COR-L47 (cell line): ENCODE data around the gene LIN9.
"Not testable (repeated sequence)": the region's sequence is repeated elsewhere in the genome, so short reads cannot be mapped to it uniquely, and the experiment has no call there.

Experiments used
- DNase-seq: peaks from one replicate; lab custom pipeline; 2025; lab: John Stamatoyannopoulos, UW

The LIN9 gene

DNA sequence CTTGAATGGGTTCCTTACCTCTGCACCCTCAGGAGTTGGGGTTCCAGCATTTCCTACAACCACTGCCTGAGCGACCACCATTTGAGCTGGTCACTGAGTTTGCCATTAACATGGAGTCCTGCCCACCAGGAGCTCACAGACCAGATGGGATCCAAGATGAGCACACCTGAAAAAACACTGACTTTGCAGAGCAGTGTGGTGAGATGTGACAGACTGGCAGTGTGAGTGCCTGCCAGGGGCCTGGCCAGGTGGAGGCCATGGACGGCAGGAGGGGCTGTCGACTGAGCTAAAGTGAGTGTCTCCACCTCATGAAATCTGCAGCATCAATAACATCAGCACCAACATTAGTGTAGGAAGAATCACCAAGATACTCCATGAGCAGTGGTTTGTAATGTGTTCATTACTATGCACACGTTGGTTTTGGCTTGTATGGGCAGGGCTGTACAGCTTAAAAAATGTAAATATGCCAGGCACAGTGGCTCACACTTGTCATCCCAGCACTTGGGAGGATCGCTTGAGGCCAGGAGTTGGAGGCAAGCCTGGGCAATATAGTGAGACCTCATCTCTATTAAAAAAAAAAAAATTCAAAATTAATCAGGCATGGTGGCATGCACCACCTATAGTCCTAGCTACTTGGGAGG is 97.7 kb downstream of the LIN9 start:
- no peak for DNase-seq

- DNase-seq = no peak
Observed at GRCh38 chr1:226210571-226211176, 98.3 kb downstream of the LIN9 start.

DNA sequence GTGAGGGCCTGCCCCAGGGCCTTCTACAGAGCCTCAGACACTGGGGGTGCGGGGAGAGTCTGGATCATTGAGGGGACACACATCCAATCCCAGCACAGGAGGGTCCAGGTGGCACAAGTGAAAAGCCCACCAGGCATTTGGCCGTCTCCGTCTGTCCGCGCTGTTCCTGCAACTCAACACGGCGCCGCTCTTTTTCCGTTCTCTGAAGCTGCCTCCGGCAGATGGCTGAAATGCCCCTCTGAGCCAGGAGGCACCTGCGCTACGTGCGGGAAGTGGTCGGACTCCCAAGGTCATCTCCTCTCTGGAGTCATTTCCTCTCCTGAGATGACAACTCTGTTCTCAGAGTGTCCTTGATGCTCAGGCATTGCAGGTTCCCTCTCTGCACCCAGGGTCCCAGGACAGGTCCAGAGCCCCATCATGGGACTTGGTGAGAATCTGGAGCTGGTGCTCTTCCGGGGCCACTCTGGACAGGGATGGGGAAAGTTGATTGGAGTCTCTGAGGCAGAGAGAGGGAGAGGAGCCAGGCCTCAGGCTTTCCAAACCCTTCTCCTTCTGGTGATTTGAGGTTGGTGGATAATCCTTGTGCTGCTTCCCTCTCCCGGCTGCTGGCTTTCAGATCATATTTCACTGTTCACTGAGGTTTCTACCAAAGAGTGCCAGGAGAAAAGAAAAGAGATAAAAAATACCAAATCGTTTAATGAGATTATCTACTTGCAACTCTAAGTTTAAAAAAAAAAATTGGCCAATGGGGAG is 99.5 kb downstream of the LIN9 start:
- DNase-seq = no peak

DNA sequence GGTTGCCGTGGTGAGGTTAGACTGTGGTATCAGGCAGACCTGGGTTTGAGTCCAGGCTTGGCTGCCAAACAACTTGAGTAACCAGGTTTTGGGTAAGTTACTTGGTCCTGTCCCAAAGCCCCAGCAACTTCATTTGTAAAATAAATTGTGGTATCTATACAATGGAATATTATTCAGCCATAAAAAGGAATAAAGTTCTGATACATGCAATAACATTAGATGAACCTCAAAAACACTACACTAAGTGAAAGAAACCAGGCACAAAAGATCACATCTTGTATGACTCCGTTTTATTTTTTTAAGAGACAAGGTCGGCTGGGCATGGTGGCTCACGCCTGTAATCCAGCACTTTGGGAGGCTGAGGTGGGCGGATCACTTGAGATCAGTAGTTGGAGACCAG is 101.9 kb downstream of the LIN9 start:
- DNase-seq = no peak

DNA sequence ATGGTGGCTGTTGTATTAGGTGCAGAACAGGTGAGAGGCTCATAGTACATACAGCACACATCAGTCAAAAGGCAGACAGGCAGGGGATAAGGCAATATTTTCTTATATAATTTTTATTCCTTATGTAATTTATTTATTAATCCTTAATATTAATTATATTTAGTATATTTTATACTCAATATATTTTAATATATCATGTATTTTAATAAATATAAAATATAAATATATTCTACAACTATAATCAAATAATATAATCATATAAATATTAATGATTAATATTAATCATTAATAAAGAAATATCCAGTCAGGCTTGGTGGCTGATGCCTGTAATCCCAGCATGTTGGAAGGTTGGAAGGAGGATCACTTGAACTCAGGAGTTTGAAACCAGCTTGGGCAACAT is 104.8 kb downstream of the LIN9 start:
- DNase-seq = no peak

DNA sequence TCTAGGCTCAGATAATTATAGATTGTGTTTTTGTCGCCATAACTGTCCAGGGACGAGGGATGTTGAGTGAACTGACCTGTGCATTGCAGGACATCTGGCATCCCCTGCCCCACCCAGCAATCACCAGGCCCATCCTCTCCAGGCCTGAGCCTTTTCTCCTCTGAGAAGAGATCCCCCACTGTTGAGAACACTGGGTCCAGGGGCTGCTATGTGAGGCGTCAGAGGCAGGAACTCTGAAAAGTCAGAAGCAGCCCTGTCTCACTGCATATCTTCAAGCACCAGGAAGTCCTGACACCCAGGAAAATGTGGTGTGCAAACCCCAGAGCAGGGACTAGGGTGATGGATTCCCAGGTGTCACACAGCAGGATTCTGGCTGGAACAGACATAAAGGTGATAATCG is 105.3 kb downstream of the LIN9 start:
- DNase-seq = no peak

DNA sequence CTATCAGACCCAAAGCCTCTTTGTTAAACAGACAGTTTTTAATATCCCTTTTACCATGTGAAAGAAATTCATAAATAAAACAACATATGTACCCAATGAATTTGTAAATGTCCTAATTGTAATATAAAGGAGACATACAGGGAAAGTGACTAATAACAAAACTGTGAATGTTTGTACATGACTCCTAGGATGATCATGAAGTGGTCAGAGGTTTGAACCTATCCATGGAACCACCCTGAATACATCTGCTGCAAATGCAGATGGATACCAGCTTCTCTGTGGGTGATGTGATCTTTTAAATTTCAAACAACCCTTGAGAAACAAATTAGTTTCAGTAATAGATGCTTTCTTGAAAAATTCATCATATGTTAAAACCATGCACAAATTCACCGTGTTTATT is 105.7 kb downstream of the LIN9 start:
- no peak for DNase-seq

- DNase-seq = not testable (repeated sequence)
Observed at GRCh38 chr1:226202666-226203065, 106.3 kb downstream of the LIN9 start.

- no peak for DNase-seq
Observed at GRCh38 chr1:226202246-226202645, 106.7 kb downstream of the LIN9 start.

GRCh38 chr1:226201029-226201593 is 107.9 kb downstream of the LIN9 start:
- no peak for DNase-seq

- no peak for DNase-seq
Observed at GRCh38 chr1:226199971-226200370, 109.0 kb downstream of the LIN9 start.

DNA sequence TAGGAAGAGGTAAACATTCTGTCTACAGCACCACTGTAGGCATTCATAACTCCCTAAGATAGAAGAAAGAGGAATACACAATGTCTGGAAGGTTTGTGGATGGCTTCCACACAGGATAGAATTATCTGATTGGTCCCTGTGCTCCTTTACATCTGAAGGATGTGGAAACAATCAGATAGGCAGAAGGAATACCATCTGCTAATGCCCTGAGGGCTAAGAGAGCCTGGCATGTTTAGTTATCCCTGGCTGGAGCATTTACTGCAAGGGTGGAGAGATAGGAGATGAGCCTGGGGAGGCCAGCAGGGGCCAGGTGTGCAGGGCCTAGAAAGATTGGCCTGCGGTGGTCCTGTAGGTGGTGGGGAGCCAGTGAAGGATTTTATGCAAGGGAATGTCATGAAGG is 113.8 kb downstream of the LIN9 start:
- DNase-seq = no peak

- DNase-seq = no peak
Observed at GRCh38 chr1:226187380-226187779, 121.6 kb downstream of the LIN9 start.

DNA sequence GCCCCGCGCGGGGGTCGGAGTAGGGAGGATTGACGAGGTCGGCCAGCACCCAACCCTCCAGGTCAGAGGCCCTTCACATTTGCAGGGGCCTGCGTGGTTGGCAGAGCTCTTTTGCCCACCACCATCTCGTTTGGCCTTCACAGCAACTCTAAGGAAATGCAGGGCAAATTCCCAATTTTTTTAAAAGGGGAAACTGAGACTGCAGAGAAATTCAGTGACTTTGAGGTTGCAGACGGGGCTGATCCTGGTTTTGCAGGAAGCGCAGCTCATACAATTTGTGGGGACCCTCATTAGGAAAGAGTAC is 122.0 kb downstream of the LIN9 start:
- no peak for DNase-seq

GRCh38 chr1:226186124-226187018 is 122.6 kb downstream of the LIN9 start, which contains the start of gene ACBD3:
Gene ACBD3, minus strand, starts transcription at chr1:226186741. Its CDS starts 66 bp downstream, at chr1:226186675.
- peak; percentile 87 for DNase-seq

DNA sequence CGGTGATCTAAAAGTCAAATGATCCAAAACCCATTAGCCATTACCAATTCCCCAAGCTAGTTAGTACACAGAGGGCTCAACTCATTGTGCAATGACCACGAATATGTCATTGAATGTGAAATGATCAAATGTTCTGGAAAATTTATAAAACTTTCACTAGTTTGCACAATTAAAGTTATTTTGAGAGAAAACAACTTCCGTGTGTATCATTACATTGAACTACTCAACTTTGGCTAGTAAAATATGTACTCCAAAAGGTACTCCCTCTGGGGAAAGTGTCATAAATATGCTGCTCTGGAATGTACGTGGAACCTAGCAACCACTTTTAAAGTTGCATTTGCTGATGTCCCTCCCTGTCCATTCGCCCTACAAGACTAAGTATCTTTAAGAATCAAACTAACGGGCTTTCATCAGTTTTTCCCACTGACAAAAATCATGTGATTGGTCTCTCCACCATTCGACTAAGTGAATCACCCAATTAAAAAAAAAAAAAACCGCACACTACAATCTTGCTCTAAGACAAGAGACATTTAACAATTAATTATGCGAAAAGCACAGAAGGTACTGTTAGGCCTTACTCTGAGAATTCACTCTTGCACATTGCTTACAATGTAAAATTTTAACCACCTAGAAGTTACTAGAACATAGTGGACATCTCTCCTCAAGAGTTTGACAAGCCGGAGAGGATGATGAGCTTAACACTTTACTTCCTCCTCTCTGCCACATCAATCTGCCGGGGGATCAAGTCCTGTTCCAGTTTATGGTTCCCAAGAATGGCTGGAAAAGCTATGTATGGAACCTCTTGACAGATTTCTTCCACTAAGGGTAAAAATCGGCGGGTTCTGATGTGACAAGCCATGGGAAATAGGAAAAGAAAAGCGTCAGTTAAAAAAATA is 123.6 kb downstream of the LIN9 start:
- no peak for DNase-seq

DNA sequence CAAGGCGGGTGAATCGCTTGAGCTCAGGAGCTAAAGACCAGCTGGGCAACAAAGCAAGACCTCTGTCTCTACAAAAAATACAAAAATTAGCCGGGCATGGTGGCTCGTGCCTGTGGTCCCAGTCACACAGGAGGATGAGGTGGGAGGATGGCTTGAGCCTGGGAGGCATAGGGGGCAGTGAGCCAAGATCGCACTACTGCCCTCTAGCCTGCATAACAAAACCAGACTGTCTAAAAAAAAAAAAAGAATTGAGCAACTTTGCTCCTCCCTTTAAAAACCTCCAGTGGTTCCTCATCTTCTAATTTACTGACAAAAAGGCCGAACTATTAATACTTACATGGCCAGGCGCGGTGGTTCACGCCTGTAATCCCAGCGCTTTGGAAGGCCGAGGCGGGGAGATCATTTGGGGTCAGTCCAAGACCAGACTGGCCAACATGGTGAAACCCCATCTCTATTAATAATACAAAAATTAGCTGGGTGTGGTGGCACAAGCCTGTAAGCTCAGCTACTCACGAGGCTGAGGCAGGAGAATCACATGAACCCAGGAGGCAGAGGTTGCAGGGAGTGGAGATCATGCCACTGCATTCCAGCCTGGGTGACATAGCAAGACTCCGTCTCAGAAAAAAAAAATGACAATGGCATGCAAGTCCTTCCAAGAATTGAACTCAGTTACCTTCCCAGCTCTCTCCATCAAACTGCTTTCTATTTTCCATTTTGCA is 126.8 kb downstream of the LIN9 start:
- no peak for DNase-seq
